ENCODE measurements around the gene TENT4A. TPM values are rescaled to one million over a fixed set of nuclear protein-coding genes. Genes with fewer than 3 reads are reported as not detected.

Gene TENT4A
- total RNA-seq, 1 donor: 21.4 TPM

DNA sequence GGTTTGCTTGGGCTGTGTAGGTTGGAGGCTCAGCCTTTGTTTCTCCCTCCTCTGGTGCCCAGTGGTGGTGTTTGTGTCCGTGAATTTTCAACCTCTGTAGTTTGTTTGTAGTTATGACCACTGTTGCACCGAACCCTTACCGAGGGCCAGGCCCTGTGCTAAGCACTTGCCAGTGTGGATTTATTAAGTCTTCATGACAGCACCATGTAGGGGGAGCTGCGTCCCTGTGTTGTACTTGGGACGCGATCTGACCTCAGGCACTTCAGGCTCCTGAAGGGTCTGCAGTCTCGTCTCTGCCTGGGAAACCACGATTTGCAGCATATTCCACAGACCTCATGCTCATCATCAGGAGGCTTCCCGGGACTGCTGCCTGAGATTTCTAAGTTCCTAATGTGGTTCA is 12.8 kb downstream of the TENT4A start:
- H3K4me1 ChIP-seq (ENCODE audit: insufficient read depth, low read length): peaks cover 30% of the 10 kb centered on the region
- peaks cover 64% of the 10 kb centered on the region for H4K20me1 ChIP-seq (ENCODE audit: insufficient read depth, low read length)
- H3K36me3 ChIP-seq (ENCODE audit: insufficient read depth, low read length): peaks cover 14% of the 10 kb centered on the region
- TF ChIP-seq, protein P1, sequence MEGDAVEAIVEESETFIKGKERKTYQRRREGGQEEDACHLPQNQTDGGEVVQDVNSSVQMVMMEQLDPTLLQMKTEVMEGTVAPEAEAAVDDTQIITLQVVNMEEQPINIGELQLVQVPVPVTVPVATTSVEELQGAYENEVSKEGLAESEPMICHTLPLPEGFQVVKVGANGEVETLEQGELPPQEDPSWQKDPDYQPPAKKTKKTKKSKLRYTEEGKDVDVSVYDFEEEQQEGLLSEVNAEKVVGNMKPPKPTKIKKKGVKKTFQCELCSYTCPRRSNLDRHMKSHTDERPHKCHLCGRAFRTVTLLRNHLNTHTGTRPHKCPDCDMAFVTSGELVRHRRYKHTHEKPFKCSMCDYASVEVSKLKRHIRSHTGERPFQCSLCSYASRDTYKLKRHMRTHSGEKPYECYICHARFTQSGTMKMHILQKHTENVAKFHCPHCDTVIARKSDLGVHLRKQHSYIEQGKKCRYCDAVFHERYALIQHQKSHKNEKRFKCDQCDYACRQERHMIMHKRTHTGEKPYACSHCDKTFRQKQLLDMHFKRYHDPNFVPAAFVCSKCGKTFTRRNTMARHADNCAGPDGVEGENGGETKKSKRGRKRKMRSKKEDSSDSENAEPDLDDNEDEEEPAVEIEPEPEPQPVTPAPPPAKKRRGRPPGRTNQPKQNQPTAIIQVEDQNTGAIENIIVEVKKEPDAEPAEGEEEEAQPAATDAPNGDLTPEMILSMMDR (IDR thresholded peaks at IDR 0.05; ENCODE audit: extremely low read depth, low read depth, low read length): no peak
- H3K79me2 ChIP-seq (ENCODE audit: insufficient read depth, low read length): peaks cover 99% of the 10 kb centered on the region
- no peak overlapping the region for H2AFZ ChIP-seq (ENCODE audit: low read length)
- no peaks in the 10 kb centered on the region for H3K27me3 ChIP-seq (ENCODE audit: insufficient read depth, low read length)
- DNase-seq (ENCODE audit: insufficient read length, low spot score, missing footprints): no peak
- H3K4me3 ChIP-seq (ENCODE audit: insufficient read depth, low read length): no peak overlapping the region
- no peak overlapping the region for H3K27ac ChIP-seq (ENCODE audit: low read depth, low read length)
- no peak overlapping the region for H3K4me2 ChIP-seq (ENCODE audit: insufficient read depth, low read length)
- H3K9me3 ChIP-seq (ENCODE audit: low read depth, low read length): no peaks in the 10 kb centered on the region

DNA sequence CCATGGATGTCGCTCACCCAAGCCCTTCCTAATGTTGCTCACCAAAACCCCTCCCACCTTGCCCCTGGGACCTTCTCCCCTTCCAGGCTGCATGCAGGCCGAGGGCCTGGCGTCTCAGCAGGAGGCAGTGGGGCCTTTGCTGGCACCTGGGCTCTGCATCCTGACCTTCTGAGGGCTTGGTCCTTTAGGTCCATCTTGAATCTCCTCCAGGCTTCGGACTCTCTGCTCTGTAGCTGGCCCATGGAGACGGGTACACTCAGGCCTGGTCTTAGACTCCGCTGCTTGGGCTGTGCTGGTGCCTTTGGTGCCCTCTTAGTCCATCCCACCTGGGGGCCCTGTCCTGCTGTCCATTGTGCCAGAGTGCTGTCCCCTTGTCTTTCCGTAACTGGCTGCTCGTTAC is 14.0 kb downstream of the TENT4A start:
- Histone ChIP-seq H3K4me3 (ENCODE audit: insufficient read depth, low read length) (no peak overlapping the region), H2AFZ (ENCODE audit: low read length) (no peak overlapping the region), H3K79me2 (ENCODE audit: insufficient read depth, low read length) (peaks cover 99% of the 10 kb centered on the region), H3K27me3 (ENCODE audit: insufficient read depth, low read length) (no peaks in the 10 kb centered on the region), H3K27ac (ENCODE audit: low read depth, low read length) (no peak overlapping the region), H3K4me1 (ENCODE audit: insufficient read depth, low read length) (peaks cover 28% of the 10 kb centered on the region), H3K36me3 (ENCODE audit: insufficient read depth, low read length) (peaks cover 14% of the 10 kb centered on the region), H3K4me2 (ENCODE audit: insufficient read depth, low read length) (no peak overlapping the region), H4K20me1 (ENCODE audit: insufficient read depth, low read length) (peaks cover 55% of the 10 kb centered on the region), H3K9me3 (ENCODE audit: low read depth, low read length) (no peaks in the 10 kb centered on the region)
- TF ChIP-seq, protein P1 (IDR thresholded peaks at IDR 0.05; ENCODE audit: extremely low read depth, low read depth, low read length): no peak
- no peak for DNase-seq (ENCODE audit: insufficient read length, low spot score, missing footprints)

DNA sequence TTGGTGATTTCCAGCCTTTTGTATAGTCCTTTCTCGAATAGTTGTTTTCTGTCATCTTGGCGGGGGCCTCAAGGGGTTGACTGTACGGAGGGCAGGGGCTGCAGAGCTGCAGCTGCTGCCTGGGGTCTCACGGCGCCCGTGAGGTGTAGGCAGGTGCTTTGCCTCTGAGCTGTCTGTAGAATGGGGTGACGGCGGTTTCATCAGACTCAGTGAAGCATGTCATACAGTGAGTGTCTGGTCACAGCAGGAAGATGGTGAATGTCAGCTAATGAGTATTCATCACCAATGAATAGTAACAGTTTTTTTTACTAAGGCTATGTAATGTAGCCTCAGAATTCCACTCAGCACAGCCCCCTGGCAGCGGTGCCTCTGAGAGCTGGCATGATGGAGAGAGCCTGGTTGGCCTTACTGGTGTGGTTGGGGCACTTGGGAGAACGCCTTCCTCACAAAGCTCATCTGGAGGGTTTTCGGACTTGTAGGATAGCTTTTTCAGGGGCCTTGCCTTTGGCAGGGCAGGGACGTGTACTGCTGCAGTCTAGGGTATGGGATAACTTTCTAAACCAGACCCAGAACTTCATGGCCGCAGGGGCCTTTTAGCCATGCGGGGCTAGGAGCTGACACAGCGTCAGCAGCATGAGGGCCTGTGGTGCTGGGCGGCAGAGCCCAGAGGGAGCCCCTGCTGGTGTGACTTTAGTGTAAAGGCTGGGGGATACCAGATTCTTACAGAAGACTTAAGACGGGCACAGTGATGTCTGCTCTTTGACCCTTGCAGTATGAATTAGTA is 15.0 kb downstream of the TENT4A start:
- Histone ChIP-seq H3K27ac (ENCODE audit: low read depth, low read length) (no peak overlapping the region), H3K9me3 (ENCODE audit: low read depth, low read length) (no peaks in the 10 kb centered on the region), H3K27me3 (ENCODE audit: insufficient read depth, low read length) (no peaks in the 10 kb centered on the region), H3K4me3 (ENCODE audit: insufficient read depth, low read length) (no peak overlapping the region), H3K4me2 (ENCODE audit: insufficient read depth, low read length) (no peak overlapping the region), H3K4me1 (ENCODE audit: insufficient read depth, low read length) (peaks cover 29% of the 10 kb centered on the region), H4K20me1 (ENCODE audit: insufficient read depth, low read length) (peaks cover 55% of the 10 kb centered on the region), H2AFZ (ENCODE audit: low read length) (no peak overlapping the region), H3K79me2 (ENCODE audit: insufficient read depth, low read length) (peaks cover 93% of the 10 kb centered on the region), H3K36me3 (ENCODE audit: insufficient read depth, low read length) (peaks cover 14% of the 10 kb centered on the region)
- TF ChIP-seq, protein P1 (IDR thresholded peaks at IDR 0.05; ENCODE audit: extremely low read depth, low read depth, low read length): no peak
- DNase-seq (ENCODE audit: insufficient read length, low spot score, missing footprints): no peak

DNA sequence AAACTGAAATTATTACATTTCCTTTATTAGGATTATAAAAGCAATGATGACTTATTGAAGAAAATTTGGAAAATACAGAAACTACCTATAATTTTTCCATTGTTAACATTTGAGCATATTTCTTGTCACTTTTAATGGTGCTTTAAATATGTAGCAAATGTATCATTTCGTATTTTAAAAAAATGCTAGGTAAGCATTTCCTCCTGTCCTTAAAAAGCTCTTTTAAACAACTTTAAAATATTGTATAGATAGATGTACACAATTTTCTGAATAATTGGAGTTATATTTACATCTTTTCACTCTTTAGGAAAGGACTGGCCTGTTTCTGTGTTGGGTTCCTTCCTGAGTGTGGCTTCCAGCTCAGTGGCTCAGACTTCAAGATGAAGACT is 15.6 kb downstream of the TENT4A start:
- Histone ChIP-seq H3K4me1 (ENCODE audit: insufficient read depth, low read length) (peaks cover 32% of the 10 kb centered on the region), H3K4me3 (ENCODE audit: insufficient read depth, low read length) (no peak overlapping the region), H3K27me3 (ENCODE audit: insufficient read depth, low read length) (no peaks in the 10 kb centered on the region), H3K36me3 (ENCODE audit: insufficient read depth, low read length) (peaks cover 9% of the 10 kb centered on the region), H3K27ac (ENCODE audit: low read depth, low read length) (no peak overlapping the region), H3K9me3 (ENCODE audit: low read depth, low read length) (no peaks in the 10 kb centered on the region), H4K20me1 (ENCODE audit: insufficient read depth, low read length) (peaks cover 51% of the 10 kb centered on the region), H2AFZ (ENCODE audit: low read length) (no peak overlapping the region), H3K4me2 (ENCODE audit: insufficient read depth, low read length) (no peak overlapping the region), H3K79me2 (ENCODE audit: insufficient read depth, low read length) (peaks cover 93% of the 10 kb centered on the region)
- DNase-seq (ENCODE audit: insufficient read length, low spot score, missing footprints): no peak
- TF ChIP-seq, protein P1 (IDR thresholded peaks at IDR 0.05; ENCODE audit: extremely low read depth, low read depth, low read length): no peak

Data from osteoblast (primary cell).